PC-9 (cell line): ENCODE measurements around the gene NLN. TPM values are rescaled to one million over a fixed set of nuclear protein-coding genes. Genes with fewer than 3 reads are reported as not detected.
A peak's percentile ranks its signal among the peaks of the same experiment; 100 is the strongest.

ENCODE experiments used
- BruUV-seq: library from RNA; stranded (reverse); fragments of 400-500 nt; replicated peaks from 2 replicates; lab custom pipeline; 2021; lab: Mats Ljungman, UMichigan
- CTCF ChIA-PET: fragments of 300-600 bp; sonication (Branson Sonifier 250); formaldehyde crosslinking; loops from one replicate; lab custom pipeline; 2022; ENCODE audit warnings: antibody characterized with exemption; lab: Charles Lee
- POLR2A ChIA-PET: fragments of 300-600 bp; sonication (Branson Sonifier 250); formaldehyde crosslinking; loops from one replicate; lab custom pipeline; 2022; ENCODE audit warnings: antibody characterized with exemption; ENCODE audit not compliant: unreplicated experiment; lab: Charles Lee
- DNase-seq, 2 experiments: peaks; one replicate each; pipeline versions ENCODE4 v3.0.0 to v3.0.0-alpha.2; 2015 to 2022; ENCODE audit warnings: mixed read lengths in 1 of 2
- H2AFZ ChIP-seq: fragments of 200-600 bp; sonication (generic); 2 replicates; pipeline ENCODE4 v1.8.1; 2017; ENCODE audit warnings: antibody characterized with exemption
- H3F3A ChIP-seq: fragments of 200-600 bp; sonication (generic); 2 replicates; pipeline ENCODE4 v1.8.1; 2017; ENCODE audit warnings: antibody characterized with exemption, mild to moderate bottlenecking, low read depth; ENCODE audit not compliant: insufficient read depth
- H3K27ac ChIP-seq: fragments of 200-600 bp; sonication (generic); 2 replicates; pipeline ENCODE4 v1.6.1; 2016; ENCODE audit warnings: mixed run types
- H3K27me3 ChIP-seq: fragments of 200-600 bp; sonication (generic); 2 replicates; pipeline ENCODE4 v1.6.1; 2016; ENCODE audit warnings: low read depth, mixed run types; ENCODE audit not compliant: insufficient read depth
- H3K36me3 ChIP-seq: fragments of 200-600 bp; sonication (generic); 2 replicates; pipeline ENCODE4 v1.6.1; 2016; ENCODE audit warnings: low read depth, mixed run types
- H3K4me1 ChIP-seq: fragments of 200-600 bp; sonication (generic); replicated peaks from 2 replicates; pipeline ENCODE4 v1.6.1; 2016; ENCODE audit warnings: mixed run types; ENCODE audit not compliant: insufficient read depth
- H3K4me2 ChIP-seq: fragments of 200-600 bp; sonication (generic); 2 replicates; pipeline ENCODE4 v1.6.1; 2017; ENCODE audit warnings: mixed run types
- H3K4me3 ChIP-seq: fragments of 200-600 bp; sonication (generic); 2 replicates; pipeline ENCODE4 v1.6.1; 2016; ENCODE audit warnings: mixed run types
- H3K79me2 ChIP-seq: fragments of 200-600 bp; sonication (generic); 2 replicates; pipeline ENCODE4 v1.6.1; 2017; ENCODE audit warnings: low read depth, mixed run types
- H3K9me2 ChIP-seq: fragments of 200-600 bp; sonication (generic); 2 replicates; pipeline ENCODE4 v1.8.1; 2017; ENCODE audit warnings: mild to moderate bottlenecking; ENCODE audit not compliant: insufficient read depth
- H3K9me3 ChIP-seq: fragments of 200-600 bp; sonication (generic); 2 replicates; pipeline ENCODE4 v1.8.1; 2016; ENCODE audit warnings: low read depth; ENCODE audit not compliant: insufficient read depth
- H4K20me1 ChIP-seq: fragments of 200-600 bp; sonication (generic); 2 replicates; pipeline ENCODE4 v1.8.1; 2017; ENCODE audit not compliant: insufficient read depth
- CTCF ChIP-seq: fragments of 200-600 bp; sonication (generic); conservative IDR thresholded peaks from 2 replicates; pipeline ENCODE4 v1.6.1; 2017; ENCODE audit warnings: mixed run types, antibody characterized with exemption, mild to moderate bottlenecking, moderate library complexity
- EZH2 ChIP-seq: fragments of 200-600 bp; sonication (generic); IDR thresholded peaks from 2 replicates; pipeline ENCODE4 v1.8.0; 2017; ENCODE audit warnings: antibody characterized with exemption, low read depth
- intact Hi-C: fragments of 100-400 bp; cut with micrococcal nuclease; formaldehyde crosslinking; loops from one replicate; pipeline ENCODE4 v1.10.0; 2022; ENCODE audit not compliant: unreplicated experiment
- total RNA-seq: library from RNA; stranded (reverse); gene quantifications from 2 replicates; pipeline ENCODE4 v1.2.3, GENCODE V29; 2021

Gene NLN
- total RNA-seq, 1 experiment from 2014 or later: 56.7 TPM

- Histone ChIP-seq H3K79me2 (no peaks in the 10 kb centered on the region; the same call in 1 of the 2 replicates), H4K20me1 (no peaks in the 10 kb centered on the region), H3K4me1 (peaks cover 65% of the 10 kb centered on the region), H3K36me3 (peaks cover 15% of the 10 kb centered on the region; the same call in 1 of the 2 replicates), H3F3A (peaks cover 46% of the 10 kb centered on the region), H3K27me3 (no peaks in the 10 kb centered on the region), H3K9me2 (no peaks in the 10 kb centered on the region), H2AFZ (no peak overlapping the region), H3K9me3 (no peaks in the 10 kb centered on the region), H3K4me2 (peak overlapping the region; percentile 71), H3K4me3 (no peak overlapping the region), H3K27ac (peak overlapping the region; percentile 99)
- DNase-seq: no peak
- no peak for TF ChIP-seq CTCF
- no peak for TF ChIP-seq EZH2
- no TSS peak for BruUV-seq
- ChIA-PET POLR2A (interaction anchor here (0.7 kb wide), 1 partner anchor 121 kb away, joined by 4 read pairs; no protein-coding TSS in a partner anchor), CTCF (no interaction called here)
- intact Hi-C loops: no loop called here
These were observed 86.3 kb downstream of the NLN start for GRCh38 chr5:65808251-65808741.

GRCh38 chr5:65808818-65809217 lies 86.8 kb downstream of the NLN start:
- Histone ChIP-seq H3K27me3 (no peaks in the 10 kb centered on the region), H3K79me2 (peaks cover 3% of the 10 kb centered on the region), H3K4me2 (peak overlapping the region; percentile 71), H3K9me3 (no peaks in the 10 kb centered on the region), H2AFZ (no peak overlapping the region), H3K27ac (peak overlapping the region; percentile 99), H3K9me2 (no peaks in the 10 kb centered on the region), H3K4me1 (peaks cover 71% of the 10 kb centered on the region), H3F3A (peaks cover 46% of the 10 kb centered on the region), H3K4me3 (no peak overlapping the region), H3K36me3 (peaks cover 15% of the 10 kb centered on the region), H4K20me1 (no peaks in the 10 kb centered on the region)
- ChIA-PET POLR2A (interaction anchor here (0.7 kb wide), 1 partner anchor 120 kb away, joined by 4 read pairs; no protein-coding TSS in a partner anchor), CTCF (interaction anchor here (0.5 kb wide), 1 partner anchor 117 kb away, joined by 4 read pairs; the partner anchor contains the start of gene ERBIN)
- TF ChIP-seq CTCF (no peak), EZH2 (no peak)
- intact Hi-C loops: no loop called here
- DNase-seq: peak in 1 of 2 experiments; percentile 61
- no TSS peak for BruUV-seq

- Histone ChIP-seq H3K27ac (peak overlapping the region; percentile 99), H3K4me2 (peak overlapping the region; percentile 71)
These were observed 88.0 kb downstream of the NLN start for GRCh38 chr5:65809817-65810531.

More at GRCh38 chr5:65809817-65810531, 88.0 kb downstream of the NLN start:
- CTCF ChIA-PET: no interaction called here
- no peak for TF ChIP-seq CTCF
- TF ChIP-seq EZH2: no peak
- no peaks in the 10 kb centered on the region for H3K9me3 ChIP-seq
- H3K4me3 ChIP-seq: peak overlapping the region; percentile 21
- peak; percentile 89 to 99 for DNase-seq
- POLR2A ChIA-PET: interaction anchor here (0.6 to 1.0 kb wide), 5 partner anchors 13 to 116 kb away, joined by 3 to 39 read pairs (median 12); partner anchors contain the start of gene ERBIN
- no peak overlapping the region for H2AFZ ChIP-seq
- H3K27me3 ChIP-seq: no peaks in the 10 kb centered on the region
- peaks cover 80% of the 10 kb centered on the region for H3K4me1 ChIP-seq
- peaks cover 46% of the 10 kb centered on the region for H3F3A ChIP-seq
- no peaks in the 10 kb centered on the region for H4K20me1 ChIP-seq
- intact Hi-C loops: loop anchor here (1.0 to 5.0 kb wide), 6 partner anchors 48 to 332 kb away; partner anchors contain the start of genes NLN, SGTB and SREK1
- peaks cover 25% of the 10 kb centered on the region for H3K36me3 ChIP-seq
- TSS peak; percentile 81 for BruUV-seq
- peaks cover 7% of the 10 kb centered on the region for H3K79me2 ChIP-seq
- H3K9me2 ChIP-seq: no peaks in the 10 kb centered on the region
